H9 (cell line): ENCODE data around the gene PRUNE2. TPM values are rescaled to one million over a fixed set of nuclear protein-coding genes. Genes with fewer than 3 reads are reported as not detected.

Source experiments
- DNase-seq: peaks from one replicate; pipeline ENCODE4 v3.0.0-alpha.2; 2017
- H2AFZ ChIP-seq: one replicate; pipeline ENCODE4 v1.6.1; 2013; ENCODE audit warnings: mild to moderate bottlenecking, low read length, control low read depth, moderate library complexity
- H2AK5ac ChIP-seq: 2 replicates; pipeline ENCODE4 v1.6.1; 2013; ENCODE audit warnings: low read length, control low read depth, mixed read lengths; ENCODE audit not compliant: insufficient read length
- H2BK120ac ChIP-seq: one replicate; pipeline ENCODE4 v1.6.1; 2013; ENCODE audit warnings: low read depth, mild to moderate bottlenecking, low read length, control low read depth, inconsistent platforms; ENCODE audit not compliant: poor library complexity, severe bottlenecking
- H2BK12ac ChIP-seq: 2 replicates; pipeline ENCODE4 v1.6.1; 2013; ENCODE audit warnings: low read length, control low read depth, mixed read lengths, low read depth; ENCODE audit not compliant: insufficient read length
- H2BK15ac ChIP-seq: 2 replicates; pipeline ENCODE4 v1.6.1; 2013; ENCODE audit warnings: low read depth, low read length, control low read depth
- H2BK20ac ChIP-seq: one replicate; pipeline ENCODE4 v1.6.1; 2013; ENCODE audit warnings: low read depth, mild to moderate bottlenecking, low read length, control low read depth, inconsistent platforms; ENCODE audit not compliant: poor library complexity, severe bottlenecking
- H2BK5ac ChIP-seq: 2 replicates; pipeline ENCODE4 v1.6.1; 2013; ENCODE audit warnings: low read length, control low read depth, mixed read lengths; ENCODE audit not compliant: insufficient read length
- H3K14ac ChIP-seq: 2 replicates; pipeline ENCODE4 v1.6.1; 2013; ENCODE audit warnings: low read length, control low read depth; ENCODE audit not compliant: insufficient read depth
- H3K18ac ChIP-seq: 2 replicates; pipeline ENCODE4 v1.6.1; 2013; ENCODE audit warnings: low read depth, mild to moderate bottlenecking, mixed read lengths, low read length, control low read depth; ENCODE audit not compliant: insufficient read length
- H3K23ac ChIP-seq: 2 replicates; pipeline ENCODE4 v1.6.1; 2013; ENCODE audit warnings: low read length, control low read depth, mixed read lengths, low read depth; ENCODE audit not compliant: insufficient read length
- H3K23me2 ChIP-seq: 2 replicates; pipeline ENCODE4 v1.6.1; 2013; ENCODE audit warnings: low read depth, mild to moderate bottlenecking, mixed read lengths, low read length, control low read depth; ENCODE audit not compliant: insufficient read length, poor library complexity, severe bottlenecking
- H3K27ac ChIP-seq: 2 replicates; pipeline ENCODE4 v1.5.1; 2013; ENCODE audit warnings: low read length, control low read depth, mixed read lengths, low read depth; ENCODE audit not compliant: insufficient read length
- H3K27me3 ChIP-seq: 2 replicates; pipeline ENCODE4 v1.6.1; 2013; ENCODE audit warnings: low read length, control low read depth, inconsistent platforms; ENCODE audit not compliant: insufficient read depth
- H3K4ac ChIP-seq: 2 replicates; pipeline ENCODE4 v1.6.1; 2013; ENCODE audit warnings: low read depth, mild to moderate bottlenecking, control low read depth, inconsistent platforms, low read length, moderate library complexity
- H3K4me1 ChIP-seq: 2 replicates; pipeline ENCODE4 v1.6.1; 2013; ENCODE audit warnings: low read length, control low read depth, inconsistent platforms; ENCODE audit not compliant: insufficient read depth
- H3K4me2 ChIP-seq: 2 replicates; pipeline ENCODE4 v1.6.1; 2013; ENCODE audit warnings: low read length, control low read depth, mixed read lengths; ENCODE audit not compliant: insufficient read length, insufficient read depth
- H3K56ac ChIP-seq: 2 replicates; pipeline ENCODE4 v1.6.1; 2013; ENCODE audit warnings: low read depth, mild to moderate bottlenecking, mixed read lengths, low read length, control low read depth; ENCODE audit not compliant: insufficient read length
- H3K79me1 ChIP-seq: 2 replicates; pipeline ENCODE4 v1.6.1; 2013; ENCODE audit warnings: low read depth, mild to moderate bottlenecking, moderate library complexity, low read length, control low read depth, inconsistent platforms; ENCODE audit not compliant: insufficient read depth, poor library complexity, severe bottlenecking
- H3K79me2 ChIP-seq: 2 replicates; pipeline ENCODE4 v1.6.1; 2013; ENCODE audit warnings: low read length, control low read depth, inconsistent platforms; ENCODE audit not compliant: insufficient read depth
- H3K9ac ChIP-seq: 2 replicates; pipeline ENCODE4 v1.6.1; 2013; ENCODE audit warnings: low read length, control low read depth, mixed read lengths; ENCODE audit not compliant: insufficient read length; ENCODE audit errors: extremely low read depth
- H3K9me3 ChIP-seq: one replicate; pipeline ENCODE4 v1.6.1; 2013; ENCODE audit warnings: low read depth, low read length, inconsistent platforms; ENCODE audit not compliant: control insufficient read depth
- H3T11ph ChIP-seq: one replicate; pipeline ENCODE4 v1.6.1; 2013; ENCODE audit warnings: mild to moderate bottlenecking, low read length, control low read depth, inconsistent platforms
- H4K20me1 ChIP-seq: one replicate; pipeline ENCODE4 v1.6.1; 2013; ENCODE audit not compliant: control insufficient read depth, insufficient read length, insufficient read depth
- H4K5ac ChIP-seq: 2 replicates; pipeline ENCODE4 v1.6.1; 2013; ENCODE audit warnings: low read depth, mild to moderate bottlenecking, mixed read lengths, low read length, control low read depth; ENCODE audit not compliant: insufficient read length
- H4K8ac ChIP-seq: replicated peaks from 2 replicates; pipeline ENCODE4 v1.6.1; 2013; ENCODE audit warnings: low read length, control low read depth, mixed read lengths, low read depth; ENCODE audit not compliant: insufficient read length
- H4K91ac ChIP-seq: 2 replicates; pipeline ENCODE4 v1.6.1; 2013; ENCODE audit warnings: low read depth, mild to moderate bottlenecking, moderate library complexity, mixed read lengths, low read length, control low read depth; ENCODE audit not compliant: insufficient read length
- H3K27ac Mint-ChIP-seq, 3 experiments: 2 replicates in 2 of 3; 3 replicates in 1 of 3; pipeline ENCODE4 v1.8.0; 2020 to 2021; ENCODE audit warnings: mixed read lengths in 3 of 3, mild to moderate bottlenecking in 1 of 3, moderate library complexity in 1 of 3
- H3K27me3 Mint-ChIP-seq: 2 replicates; pipeline ENCODE4 v1.8.0; 2021; ENCODE audit warnings: low read depth, mild to moderate bottlenecking, moderate library complexity, mixed read lengths
- H3K36me3 Mint-ChIP-seq, 3 experiments: 2 replicates in 2 of 3; 3 replicates in 1 of 3; pipeline ENCODE4 v1.8.0; 2020 to 2021; ENCODE audit warnings: low read depth in 3 of 3, mixed read lengths in 3 of 3; ENCODE audit not compliant: insufficient read depth in 1 of 3
- H3K4me1 Mint-ChIP-seq, 2 experiments: 2 replicates each; pipeline ENCODE4 v1.8.0; 2020; ENCODE audit warnings: mixed read lengths in 2 of 2
- H3K4me3 Mint-ChIP-seq, 2 experiments: 2 replicates in 1 of 2; 3 replicates in 1 of 2; pipeline ENCODE4 v1.8.0; 2020 to 2021; ENCODE audit warnings: mild to moderate bottlenecking in 2 of 2, mixed read lengths in 2 of 2, moderate library complexity in 1 of 2
- H3K9me3 Mint-ChIP-seq, 2 experiments: 2 replicates in 1 of 2; 3 replicates in 1 of 2; pipeline ENCODE4 v1.8.0; 2020; ENCODE audit warnings: mild to moderate bottlenecking in 2 of 2, mixed read lengths in 2 of 2, moderate library complexity in 1 of 2
- CTCF ChIP-seq: fragments of 200-600 bp; sonication (generic); conservative IDR thresholded peaks from 3 replicates; pipeline ENCODE4 v1.8.0; 2021; ENCODE audit warnings: antibody characterized with exemption, mild to moderate bottlenecking
- WGBS: extraction: QIAGEN DNeasy Blood & Tissue Kit; methylation state at CpG from one replicate; pipeline ENCODE4 v1.1.7; 2013; ENCODE audit warnings: missing lambda C conversion rate, low lambda C conversion rate, mixed read lengths; ENCODE audit not compliant: insufficient read length; ENCODE audit errors: extremely low coverage; 5-methylcytosine and 5-hydroxymethylcytosine counted together
- total RNA-seq: library from RNA; stranded (reverse); gene quantifications from 2 replicates; pipeline ENCODE4 v1.2.1, GENCODE V29; 2021

PRUNE2 gene
- total RNA-seq, 1 experiment from 2014 or later, result 12.1 TPM

- Histone ChIP-seq H3K79me2 (no peaks in the 10 kb centered on the region), H3T11ph (no peak overlapping the region), H3K14ac (no peak overlapping the region), H2BK5ac (no peak overlapping the region), H4K91ac (no peak overlapping the region), H3K23ac (no peak overlapping the region), H2AK5ac (no peak overlapping the region), H2BK120ac (no peak overlapping the region), H2BK15ac (no peak overlapping the region), H3K18ac (no peak overlapping the region), H3K23me2 (no peaks in the 10 kb centered on the region), H4K20me1 (no peaks in the 10 kb centered on the region), H3K4me1 (no peaks in the 10 kb centered on the region), H3K27ac (no peak overlapping the region), H3K27me3 (no peaks in the 10 kb centered on the region), H4K5ac (no peak overlapping the region), H3K4me2 (no peak overlapping the region), H2AFZ (no peak overlapping the region), H3K79me1 (no peaks in the 10 kb centered on the region), H3K9me3 (no peaks in the 10 kb centered on the region), H2BK12ac (no peak overlapping the region), H3K9ac (no peak overlapping the region), H3K4ac (no peak overlapping the region), H4K8ac (no peak overlapping the region), H2BK20ac (no peak overlapping the region), H3K56ac (no peak overlapping the region)
- DNase-seq, result no peak
- no peak for TF ChIP-seq CTCF
- H3K9me3 Mint-ChIP-seq, result no peaks in the 10 kb centered on the region; a peak in 1 of 5 replicates
- no peak overlapping the region for H3K4me3 Mint-ChIP-seq
- no peaks in the 10 kb centered on the region for H3K27me3 Mint-ChIP-seq
- H3K36me3 Mint-ChIP-seq, result no peaks in the 10 kb centered on the region
- no peaks in the 10 kb centered on the region for H3K4me1 Mint-ChIP-seq
- no CpG with 5 or more reads among the region's 5 CpGs for WGBS
- no peak overlapping the region for H3K27ac Mint-ChIP-seq
Measured at GRCh38 chr9:76772686-76773445, 133.0 kb downstream of the PRUNE2 start.
